ENCODE data around the gene RAPGEF1.

Gene RAPGEF1

GRCh38 chr9:131587331-131587730 lies 152.5 kb downstream of the RAPGEF1 start:
- DNase-seq (ENCODE audit: low read depth) = no peak
- TF ChIP-seq CTCF (conservative IDR thresholded peaks at IDR 0.05; ENCODE audit: control insufficient read depth, insufficient read depth, low read depth, low read length) = no peak

GRCh38 chr9:131585375-131585774 lies 154.5 kb downstream of the RAPGEF1 start:
- no peak for DNase-seq (ENCODE audit: low read depth)
- no peak overlapping the region for H3K4me3 ChIP-seq (ENCODE audit: control insufficient read depth, low read depth, low read length)

More at GRCh38 chr9:131587331-131587730, 152.5 kb downstream of the RAPGEF1 start:
- H3K4me3 ChIP-seq (ENCODE audit: control insufficient read depth, low read depth, low read length) = no peak overlapping the region

GRCh38 chr9:131584858-131585257 lies 155.0 kb downstream of the RAPGEF1 start:
- DNase-seq (ENCODE audit: low read depth) = no peak
- no peak overlapping the region for H3K4me3 ChIP-seq (ENCODE audit: control insufficient read depth, low read depth, low read length)
- TF ChIP-seq CTCF (conservative IDR thresholded peaks at IDR 0.05; ENCODE audit: control insufficient read depth, insufficient read depth, low read depth, low read length) = no peak

More at GRCh38 chr9:131585375-131585774, 154.5 kb downstream of the RAPGEF1 start:
- no peak for TF ChIP-seq CTCF (conservative IDR thresholded peaks at IDR 0.05; ENCODE audit: control insufficient read depth, insufficient read depth, low read depth, low read length)

- no peak overlapping the region for H3K4me3 ChIP-seq (ENCODE audit: control insufficient read depth, low read depth, low read length)
- DNase-seq (ENCODE audit: low read depth) = no peak
- no peak for TF ChIP-seq CTCF (conservative IDR thresholded peaks at IDR 0.05; ENCODE audit: control insufficient read depth, insufficient read depth, low read depth, low read length)
Measured at GRCh38 chr9:131583836-131584555, 155.9 kb downstream of the RAPGEF1 start.

GRCh38 chr9:131583337-131583645 lies 156.6 kb downstream of the RAPGEF1 start:
- no peak overlapping the region for H3K4me3 ChIP-seq (ENCODE audit: control insufficient read depth, low read depth, low read length)
- no peak for DNase-seq (ENCODE audit: low read depth)
- no peak for TF ChIP-seq CTCF (conservative IDR thresholded peaks at IDR 0.05; ENCODE audit: control insufficient read depth, insufficient read depth, low read depth, low read length)

- no peak for TF ChIP-seq CTCF (conservative IDR thresholded peaks at IDR 0.05; ENCODE audit: control insufficient read depth, insufficient read depth, low read depth, low read length)
- no peak overlapping the region for H3K4me3 ChIP-seq (ENCODE audit: control insufficient read depth, low read depth, low read length)
- no peak for DNase-seq (ENCODE audit: low read depth)
Measured at GRCh38 chr9:131582466-131583336, 157.2 kb downstream of the RAPGEF1 start.
